GM19099 (cell line): ENCODE data around the gene RENBP.

Experiments
- POLR2A ChIP-seq: IDR thresholded peaks from 3 replicates; pipeline ENCODE4 v1.6.1; 2011; ENCODE audit warnings: low read depth; ENCODE audit not compliant: insufficient read length; ENCODE audit errors: extremely low read depth

The RENBP gene

DNA sequence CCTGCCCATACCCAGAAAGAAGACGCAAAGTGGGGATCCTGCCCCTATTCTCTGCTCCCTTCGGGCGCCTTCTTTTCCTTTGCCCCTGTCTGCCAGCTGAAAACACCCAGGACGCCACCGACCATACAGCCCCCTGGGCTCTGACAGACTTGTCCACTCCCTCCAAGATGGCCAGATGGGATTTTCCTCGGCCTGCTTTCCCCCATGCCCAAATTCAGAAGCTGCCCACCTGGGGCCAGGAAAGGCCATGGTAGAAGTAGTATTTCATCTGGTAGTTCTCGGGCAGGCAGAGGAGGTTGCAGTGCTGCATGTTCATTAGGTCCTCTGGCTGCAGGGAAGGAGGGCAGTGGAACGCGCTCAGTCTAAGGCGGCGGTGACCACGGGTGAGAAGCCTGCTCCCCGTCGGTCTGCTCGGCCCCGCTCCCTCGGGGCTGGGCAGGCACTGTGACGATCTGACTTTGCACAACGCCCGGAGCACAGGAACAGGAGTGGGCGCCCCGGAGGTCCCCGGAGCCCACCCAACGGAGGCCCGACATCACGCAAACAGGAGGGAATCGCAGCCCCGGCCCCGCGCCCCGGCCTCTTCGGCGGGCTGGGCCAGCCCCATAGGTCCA is 10.2 kb downstream of the RENBP start:
- TF ChIP-seq POLR2A: no peak

DNA sequence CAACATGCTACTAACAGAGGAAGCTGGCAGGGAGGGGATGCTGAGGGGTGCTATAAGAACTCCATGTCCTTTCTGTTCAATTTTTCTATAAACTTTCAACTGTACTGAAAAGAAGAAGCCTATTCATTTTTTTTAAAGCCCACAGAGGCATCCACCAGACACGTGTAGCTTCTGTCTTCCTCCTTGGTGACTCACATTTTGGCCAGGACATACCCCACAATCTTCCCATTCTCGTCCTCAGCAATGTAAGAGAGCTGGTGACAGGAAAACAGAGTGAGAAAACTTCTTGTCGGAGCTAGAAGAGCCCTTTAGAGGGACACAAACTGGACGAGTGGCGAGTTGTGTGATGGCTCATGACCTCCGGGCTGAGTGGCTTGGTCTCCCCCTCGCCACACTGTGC is 10.7 kb downstream of the RENBP start:
- TF ChIP-seq POLR2A: no peak

DNA sequence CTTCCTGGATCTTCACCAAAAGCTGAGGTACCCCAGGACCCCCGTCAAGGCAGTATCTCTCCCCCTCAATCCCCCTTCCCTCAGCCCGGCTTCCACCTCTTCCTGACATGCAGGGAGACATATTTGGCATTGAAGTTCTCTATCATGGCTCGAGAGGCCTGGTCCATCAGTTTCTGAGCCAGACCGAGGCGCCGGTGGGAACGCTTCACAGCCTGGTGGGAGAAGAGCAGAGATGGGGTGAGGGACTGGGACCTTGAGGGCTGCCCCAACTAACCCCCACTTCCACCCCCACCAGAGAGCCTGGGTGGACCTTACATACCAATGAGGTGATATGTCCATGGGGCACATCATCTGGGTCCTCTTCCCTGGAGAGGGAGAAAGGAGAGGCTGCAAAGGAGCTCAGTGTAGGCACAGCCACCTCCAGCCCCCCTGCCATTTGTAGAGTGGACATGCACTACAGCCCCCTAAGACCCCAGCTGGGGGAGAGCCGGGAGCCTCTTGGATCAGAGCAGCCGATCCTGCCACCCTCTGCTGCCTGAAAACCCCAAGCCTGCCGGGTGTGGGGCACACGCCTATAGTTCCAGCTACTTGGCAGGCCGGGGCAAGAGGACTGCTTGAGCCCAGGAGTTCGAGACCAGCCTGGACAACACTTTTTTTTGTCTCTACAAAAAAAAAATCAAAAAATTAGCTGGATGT is 12.1 kb downstream of the RENBP start:
- no peak for TF ChIP-seq POLR2A

DNA sequence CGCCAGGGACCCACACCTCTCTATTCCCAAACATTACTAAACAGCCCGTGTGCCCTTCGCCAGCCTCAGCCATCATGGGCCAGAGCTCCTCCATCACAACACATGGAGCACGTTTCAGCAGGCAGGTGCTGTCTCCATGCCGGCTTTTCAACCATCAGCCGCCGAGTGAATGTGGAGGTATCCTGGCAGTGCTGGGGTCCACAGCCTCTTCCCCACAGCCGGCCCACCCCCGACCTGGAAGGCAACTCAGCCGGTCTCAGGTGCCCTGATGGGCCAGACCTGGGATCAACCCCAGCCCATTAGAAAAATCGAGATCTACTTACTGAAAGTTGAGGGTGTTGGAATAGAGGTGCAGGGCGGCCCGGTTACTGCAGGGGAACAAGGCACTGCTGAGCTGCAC is 12.7 kb downstream of the RENBP start:
- TF ChIP-seq POLR2A: no peak

DNA sequence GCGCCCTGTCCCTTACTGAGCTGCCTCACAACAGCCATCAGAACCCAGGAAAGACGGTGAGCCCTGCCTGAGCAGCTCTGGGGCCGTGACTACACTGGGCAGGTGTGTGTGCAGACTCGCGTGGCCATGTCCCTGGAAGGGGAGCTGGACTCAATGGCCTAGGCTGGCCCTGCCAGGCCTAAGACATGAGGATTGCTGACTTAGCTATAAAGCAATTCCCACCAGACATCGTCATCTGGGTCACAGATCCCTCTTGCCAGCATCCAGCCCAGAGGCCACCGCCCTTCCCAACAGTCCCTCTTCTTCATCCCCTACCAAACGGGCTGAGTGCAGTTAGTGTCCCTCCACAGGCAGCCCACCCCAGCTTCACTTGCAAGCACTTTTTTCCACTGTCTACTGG is 13.3 kb downstream of the RENBP start:
- TF ChIP-seq POLR2A: no peak

DNA sequence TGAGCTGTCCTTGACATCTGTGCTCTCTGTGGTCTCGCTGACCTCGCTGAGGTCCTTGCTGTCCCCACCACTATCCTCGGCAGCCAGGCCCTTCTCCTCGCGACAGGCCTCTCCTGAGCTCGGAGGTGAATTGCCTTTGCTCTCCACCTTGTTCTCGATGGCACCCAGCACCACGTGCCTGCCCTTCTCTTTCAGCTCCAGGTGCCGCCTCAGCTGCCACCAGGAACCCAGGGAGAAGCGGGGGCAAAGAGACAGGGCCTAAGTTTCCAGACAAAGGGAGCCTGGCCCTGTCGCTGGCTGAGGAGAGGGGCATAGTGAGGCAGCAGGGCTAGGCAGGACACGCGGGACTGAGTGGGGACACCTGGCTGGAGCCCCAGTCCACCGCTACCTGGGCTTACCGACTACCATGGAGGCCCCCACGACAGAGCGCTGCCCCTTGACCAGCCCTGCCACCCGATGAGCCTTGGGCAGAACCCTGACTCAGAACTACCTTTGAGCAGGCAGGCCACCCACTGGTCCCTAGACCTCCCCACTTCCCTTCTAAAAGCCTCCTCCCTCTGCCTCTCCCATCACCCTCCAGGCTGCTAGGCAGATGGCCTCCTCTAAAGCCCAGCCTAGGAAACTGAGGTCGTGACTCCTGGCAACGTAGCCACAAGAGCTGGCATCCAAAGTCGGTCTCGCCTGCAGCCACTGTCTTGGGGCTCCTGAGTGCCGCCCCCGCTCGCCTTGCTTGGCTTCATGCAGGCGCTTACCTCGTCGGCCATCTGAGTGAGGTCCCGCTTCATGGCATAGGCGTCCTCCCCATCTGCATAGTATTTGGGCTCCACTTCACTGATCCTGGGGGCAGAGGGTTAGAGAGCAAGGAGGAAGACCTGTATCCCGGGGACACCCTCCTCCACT is 14.2 kb downstream of the RENBP start:
- TF ChIP-seq POLR2A: no peak

DNA sequence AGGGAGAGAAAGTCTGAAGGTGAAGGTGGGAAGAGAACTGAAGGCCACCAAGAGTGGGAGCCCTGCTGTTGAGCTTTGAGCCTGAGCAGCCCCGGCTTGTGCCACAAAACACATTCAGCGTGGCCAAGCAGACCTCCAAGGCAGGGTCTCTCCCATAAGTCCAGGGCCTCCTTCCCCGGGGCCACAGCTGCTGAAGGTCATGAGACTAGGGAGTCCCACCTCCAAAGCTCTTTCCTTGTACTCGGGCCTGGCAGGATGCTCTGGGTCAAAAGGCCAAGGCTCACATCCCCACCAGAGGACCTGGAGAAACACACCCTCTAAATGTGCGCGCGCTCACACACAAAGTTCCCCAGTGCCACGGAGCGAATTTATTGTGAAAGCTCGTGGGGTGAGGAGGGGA is 14.9 kb downstream of the RENBP start:
- no peak for TF ChIP-seq POLR2A

DNA sequence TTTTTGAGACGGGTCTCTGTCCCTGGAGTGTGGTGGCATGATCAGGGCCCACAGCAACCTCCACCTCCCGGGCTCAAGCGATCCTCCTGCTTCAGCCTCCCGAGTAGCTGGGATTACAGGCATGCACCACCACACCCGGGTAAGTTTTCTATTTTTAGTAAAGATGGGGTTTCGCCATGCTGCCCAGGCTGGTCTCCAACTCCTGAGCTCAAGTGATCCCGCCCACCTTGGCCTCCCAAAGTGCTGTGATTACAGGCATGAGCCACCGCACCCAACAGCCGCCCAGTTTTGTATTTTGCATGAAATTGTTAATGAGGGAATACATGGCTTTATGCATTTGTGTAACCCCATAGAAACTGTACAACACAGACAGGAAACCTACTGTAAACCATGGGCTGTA is 15.6 kb downstream of the RENBP start:
- no peak for TF ChIP-seq POLR2A

DNA sequence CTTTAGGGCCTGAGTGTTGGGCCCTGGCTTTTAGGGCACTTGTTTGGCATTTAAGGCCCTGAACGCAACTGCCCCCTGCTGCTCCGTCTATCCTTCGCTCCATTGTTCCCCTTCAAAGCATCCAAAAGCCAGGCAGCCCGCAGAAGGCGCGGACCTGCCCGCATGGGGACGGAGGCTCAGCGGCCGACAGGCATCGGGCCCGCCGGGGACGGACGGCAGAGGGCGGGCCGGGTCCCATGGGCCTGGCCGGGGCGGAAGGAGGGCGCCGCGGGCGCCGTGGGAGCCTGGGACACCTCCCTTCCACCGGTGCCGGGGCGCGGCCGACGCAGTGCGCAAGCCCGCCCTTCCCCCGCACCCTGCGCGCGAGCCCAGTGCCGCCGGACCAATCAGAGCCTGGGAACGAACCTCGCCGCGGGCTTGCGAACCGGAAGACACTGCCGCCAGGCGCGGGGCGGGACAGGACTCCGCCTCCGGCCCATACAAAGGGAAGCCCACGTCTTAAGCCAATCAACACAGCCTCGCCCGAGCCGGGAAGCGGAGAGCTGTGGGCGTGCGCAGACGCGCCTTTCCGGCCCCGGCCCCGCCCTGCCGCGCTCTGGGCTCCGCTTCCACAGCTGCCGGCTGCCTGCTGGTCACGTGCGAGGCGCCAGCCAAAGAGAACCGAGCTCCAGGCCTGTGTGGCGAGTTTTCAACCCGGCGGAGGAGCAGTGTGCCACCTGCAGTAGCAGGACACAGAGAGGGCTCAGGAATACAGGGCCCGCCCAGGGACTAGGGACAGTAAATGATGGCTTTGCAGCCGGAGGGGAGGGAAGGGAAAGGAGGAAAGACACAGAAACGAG is 16.3 kb downstream of the RENBP start:
- peak; percentile 73 for TF ChIP-seq POLR2A

DNA sequence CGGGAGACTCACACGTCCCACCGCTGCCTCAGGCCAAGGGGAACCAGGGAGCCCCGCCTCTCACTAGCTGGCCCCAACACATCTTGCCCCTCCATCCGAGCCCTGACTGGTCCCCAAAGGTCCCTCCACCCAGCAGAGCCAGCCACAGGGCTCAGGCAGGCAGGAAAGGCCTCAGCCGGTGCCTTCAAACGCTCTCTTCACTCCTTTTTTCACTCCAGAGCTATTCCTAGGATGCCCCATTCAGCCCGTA is 16.8 kb downstream of the RENBP start:
- TF ChIP-seq POLR2A: no peak

DNA sequence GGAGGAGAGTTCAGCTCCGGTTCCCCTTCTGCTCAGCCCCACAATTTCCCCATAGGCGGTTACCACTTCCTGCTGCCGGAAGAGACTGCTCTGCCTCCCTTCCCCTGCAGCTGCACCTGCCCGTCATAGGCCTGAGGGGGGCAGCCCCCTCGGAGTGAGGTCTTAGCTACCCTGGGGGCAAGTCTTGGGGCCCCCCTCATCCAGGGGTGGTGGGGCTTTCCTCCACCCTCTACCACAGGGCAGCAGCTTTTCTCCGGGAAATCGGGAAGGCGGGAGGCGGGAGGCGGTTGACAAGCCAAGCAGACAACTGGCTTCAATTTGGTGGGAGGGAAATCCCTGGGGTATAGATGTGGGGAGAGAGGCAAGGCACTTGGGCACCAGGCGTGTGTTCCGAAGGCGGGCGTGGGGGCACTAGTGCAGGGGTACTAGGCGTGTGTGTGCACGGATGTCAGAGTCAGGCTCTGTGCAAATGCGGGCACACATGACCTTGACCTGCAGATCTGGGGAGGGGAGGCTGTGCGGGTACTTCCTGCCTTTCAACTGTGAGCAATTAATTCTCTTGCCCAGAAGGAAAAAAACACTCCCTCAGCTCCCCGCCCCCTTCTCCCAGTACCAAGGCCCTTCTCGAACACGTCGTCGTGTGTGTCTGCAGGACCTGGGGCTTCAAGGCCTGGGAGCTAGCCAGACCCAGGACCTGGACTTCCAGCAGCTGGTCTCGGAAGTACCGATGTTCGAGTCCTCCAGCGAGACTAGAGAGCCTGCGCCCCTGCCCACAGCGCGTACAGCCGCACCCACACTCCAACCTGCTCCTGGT is 17.4 kb downstream of the RENBP start:
- TF ChIP-seq POLR2A: peak; percentile 47

DNA sequence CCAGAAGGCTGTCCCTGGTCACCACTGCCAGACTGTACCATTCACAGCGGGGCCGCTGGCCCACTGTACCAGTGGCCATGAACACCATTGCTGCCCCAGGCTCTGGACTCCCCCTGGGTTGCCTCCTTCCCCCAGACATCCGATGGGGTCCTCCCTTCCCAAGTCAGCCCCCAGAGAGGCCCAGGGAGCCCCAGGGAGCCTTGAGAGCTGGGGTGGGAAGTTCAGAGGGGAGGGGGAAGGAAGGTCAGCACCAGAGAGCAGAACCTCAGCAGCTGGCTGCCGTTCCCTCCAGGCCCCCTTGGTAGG is 17.9 kb downstream of the RENBP start:
- TF ChIP-seq POLR2A: peak; percentile 45

DNA sequence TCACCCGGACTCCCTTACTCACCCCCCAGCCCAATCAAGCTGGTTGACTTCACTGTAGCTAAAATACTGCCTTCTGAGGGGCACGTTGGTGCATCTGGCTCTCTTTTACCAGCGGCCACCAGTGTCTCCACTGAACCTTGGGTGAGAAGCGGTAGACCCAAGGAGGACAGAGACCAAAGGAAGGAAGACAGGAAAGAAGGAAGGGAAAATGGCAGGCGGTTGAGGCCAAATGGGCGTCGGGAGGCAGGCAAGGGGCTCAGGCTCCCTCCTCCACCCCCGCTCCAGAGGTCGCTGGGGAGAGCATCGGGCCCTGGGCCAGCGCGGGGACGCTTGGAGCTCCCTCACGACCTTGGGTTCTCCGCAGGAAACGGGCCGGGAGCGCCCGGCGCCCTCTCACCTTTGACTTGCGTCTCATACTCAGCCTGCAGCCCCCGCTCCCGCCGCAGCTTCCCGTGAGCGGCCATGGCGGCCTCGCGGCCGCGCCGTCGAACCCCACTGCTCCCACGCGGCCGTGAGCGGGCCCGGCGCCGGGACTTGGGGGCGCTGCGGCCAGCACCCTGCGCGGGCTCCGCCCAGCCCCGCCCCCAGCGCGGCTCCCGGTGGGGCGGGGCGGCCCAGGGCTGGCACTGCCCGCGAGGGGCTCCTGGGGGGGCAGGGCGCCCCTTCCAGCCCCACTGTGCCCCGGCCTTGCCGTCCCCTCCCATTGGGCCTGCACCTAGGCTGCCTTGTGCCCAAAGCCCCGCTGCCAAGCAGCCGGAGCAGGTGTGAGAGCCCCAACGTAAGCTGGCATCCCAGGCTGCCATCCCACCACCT is 18.5 kb downstream of the RENBP start, which contains the start of gene ARHGAP4:
ARHGAP4 (minus strand) TSS at position 526 of the 813 bp plus-strand sequence; CDS start at position 464, 62 bp downstream.
- peak; percentile 51 for TF ChIP-seq POLR2A

DNA sequence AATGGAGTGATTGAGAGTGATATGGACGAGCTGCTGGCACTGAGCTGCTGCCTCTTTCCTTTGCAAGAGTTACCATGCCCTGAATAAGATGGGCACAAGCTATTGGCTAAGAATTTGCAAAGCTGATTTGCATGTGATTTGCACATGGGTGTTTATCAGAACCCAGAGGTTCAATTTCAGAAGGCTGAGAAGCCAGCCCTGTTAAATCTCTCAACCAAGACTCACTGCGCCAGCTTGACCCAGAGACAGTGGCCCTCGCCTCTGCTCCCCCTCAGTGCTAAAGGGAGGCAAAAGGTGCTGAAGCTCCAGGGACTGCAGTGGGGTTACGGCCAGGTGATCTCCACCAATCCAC is 19.1 kb downstream of the RENBP start:
- peak; percentile 98 for TF ChIP-seq POLR2A
